ENCODE measurements around the gene FHAD1.

The FHAD1 gene

GRCh38 chr1:15323989-15324868 lies 77.2 kb downstream of the FHAD1 start:
- FAIRE-seq (no peak), DNase-seq (ENCODE audit: insufficient read length, low spot score) (no peak)

- FAIRE-seq (no peak), DNase-seq (ENCODE audit: insufficient read length, low spot score) (no peak)
These were observed 77.9 kb downstream of the FHAD1 start for GRCh38 chr1:15324869-15325335.

GRCh38 chr1:15325375-15326085 lies 78.5 kb downstream of the FHAD1 start:
- no peak for DNase-seq (ENCODE audit: insufficient read length, low spot score)
- no peak for FAIRE-seq

GRCh38 chr1:15326691-15327588 lies 79.9 kb downstream of the FHAD1 start:
- no peak for DNase-seq (ENCODE audit: insufficient read length, low spot score)
- FAIRE-seq = no peak

- FAIRE-seq = no peak
- no peak for DNase-seq (ENCODE audit: insufficient read length, low spot score)
These were observed 81.5 kb downstream of the FHAD1 start for GRCh38 chr1:15328351-15329103.

GRCh38 chr1:15329104-15329820 lies 82.2 kb downstream of the FHAD1 start:
- FAIRE-seq (no peak), DNase-seq (ENCODE audit: insufficient read length, low spot score) (no peak)

- no peak for DNase-seq (ENCODE audit: insufficient read length, low spot score)
- no peak for FAIRE-seq
These were observed 83.0 kb downstream of the FHAD1 start for GRCh38 chr1:15330028-15330427.

GRCh38 chr1:15331180-15331579 lies 84.2 kb downstream of the FHAD1 start:
- FAIRE-seq (no peak), DNase-seq (ENCODE audit: insufficient read length, low spot score) (no peak)

GRCh38 chr1:15331734-15332133 lies 84.7 kb downstream of the FHAD1 start:
- no peak for DNase-seq (ENCODE audit: insufficient read length, low spot score)
- no peak for FAIRE-seq

GRCh38 chr1:15332525-15332924 lies 85.5 kb downstream of the FHAD1 start:
- DNase-seq (ENCODE audit: insufficient read length, low spot score) (no peak), FAIRE-seq (no peak)

- DNase-seq (ENCODE audit: insufficient read length, low spot score) = no peak
- no peak for FAIRE-seq
These were observed 86.1 kb downstream of the FHAD1 start for GRCh38 chr1:15332952-15333715.

- DNase-seq (ENCODE audit: insufficient read length, low spot score) (no peak), FAIRE-seq (no peak)
These were observed 88.0 kb downstream of the FHAD1 start for GRCh38 chr1:15334995-15335394.

- DNase-seq (ENCODE audit: insufficient read length, low spot score) = no peak
- FAIRE-seq = no peak
These were observed 89.8 kb downstream of the FHAD1 start for GRCh38 chr1:15336866-15337265.

GRCh38 chr1:15337656-15338402 lies 90.8 kb downstream of the FHAD1 start:
- FAIRE-seq (no peak), DNase-seq (ENCODE audit: insufficient read length, low spot score) (no peak)

GRCh38 chr1:15339570-15339969 lies 92.5 kb downstream of the FHAD1 start:
- FAIRE-seq = no peak

GRCh38 chr1:15341228-15341627 lies 94.2 kb downstream of the FHAD1 start:
- no peak for DNase-seq (ENCODE audit: insufficient read length, low spot score)
- FAIRE-seq = no peak

More at GRCh38 chr1:15339570-15339969, 92.5 kb downstream of the FHAD1 start:
- no peak for DNase-seq (ENCODE audit: insufficient read length, low spot score)

GRCh38 chr1:15341634-15342407 lies 94.8 kb downstream of the FHAD1 start:
- no peak for FAIRE-seq
- no peak for DNase-seq (ENCODE audit: insufficient read length, low spot score)
